Subcutaneous abdominal adipose tissue (tissue), 5 donors: Measurements from ENCODE around the gene WBP2NL.

Source experiments
- H3K27ac ChIP-seq: one replicate; pipeline ENCODE4 v1.7.0; 2013; ENCODE audit warnings: low read depth, mild to moderate bottlenecking, inconsistent platforms, low read length, moderate library complexity
- H3K27me3 ChIP-seq, 5 donors: one replicate each; pipeline ENCODE4 v1.7.0; 2013; ENCODE audit warnings: low read length in 5 of 5, inconsistent platforms in 1 of 5; ENCODE audit not compliant: control insufficient read depth in 5 of 5, insufficient read depth in 4 of 5
- H3K36me3 ChIP-seq, 5 donors: one replicate each; pipeline ENCODE4 v1.7.0; 2013; ENCODE audit warnings: low read length in 5 of 5; ENCODE audit not compliant: control insufficient read depth in 5 of 5, insufficient read depth in 5 of 5
- H3K4me1 ChIP-seq, 5 donors: one replicate each; pipeline ENCODE4 v1.7.0; 2013; ENCODE audit warnings: low read length in 5 of 5, mild to moderate bottlenecking in 3 of 5, moderate library complexity in 1 of 5; ENCODE audit not compliant: control insufficient read depth in 5 of 5, insufficient read depth in 5 of 5
- H3K4me3 ChIP-seq, 5 donors: one replicate each; pipeline ENCODE4 v1.7.0; 2013; ENCODE audit warnings: low read length in 5 of 5, low read depth in 1 of 5
- H3K9ac ChIP-seq, 5 donors: one replicate each; pipeline ENCODE4 v1.7.0; 2013; ENCODE audit warnings: low read length in 5 of 5, mild to moderate bottlenecking in 4 of 5, moderate library complexity in 3 of 5
- H3K9me3 ChIP-seq, 5 donors: one replicate each; pipeline ENCODE4 v1.7.0; 2013; ENCODE audit warnings: low read length in 5 of 5; ENCODE audit not compliant: control insufficient read depth in 5 of 5
- donor health status: healthy.
- donor health status: healthy.
- donor health status: healthy.
- donor health status: healthy.
- donor health status: healthy.

The WBP2NL gene

GRCh38 chr22:41978732-41979131 is 19.9 kb upstream of the WBP2NL start:
- no peak overlapping the region for H3K9ac ChIP-seq

GRCh38 chr22:41979423-41980250 is 19.0 kb upstream of the WBP2NL start:
- no peaks in the 10 kb centered on the region for H3K9me3 ChIP-seq
- H3K27me3 ChIP-seq = peaks cover 18 to 30% (median 25%) of the 10 kb centered on the region in 5 donors
- H3K27ac ChIP-seq = no peak overlapping the region
- H3K9ac ChIP-seq = no peak overlapping the region
- H3K4me1 ChIP-seq = peaks cover 0 to 22% (median 19%) of the 10 kb centered on the region in 5 donors
- H3K4me3 ChIP-seq = no peak overlapping the region
- H3K36me3 ChIP-seq = no peaks in the 10 kb centered on the region

More at GRCh38 chr22:41978732-41979131, 19.9 kb upstream of the WBP2NL start:
- H3K4me1 ChIP-seq = peaks cover 0 to 19% (median 16%) of the 10 kb centered on the region in 5 donors
- no peaks in the 10 kb centered on the region for H3K9me3 ChIP-seq
- no peaks in the 10 kb centered on the region for H3K36me3 ChIP-seq
- no peak overlapping the region for H3K4me3 ChIP-seq
- H3K27me3 ChIP-seq = peaks cover 18 to 35% (median 25%) of the 10 kb centered on the region in 5 donors
- H3K27ac ChIP-seq = no peak overlapping the region

- no peak overlapping the region for H3K9ac ChIP-seq
- peaks cover 0 to 12% (median 8%) of the 10 kb centered on the region in 5 donors for H3K4me1 ChIP-seq
- peaks cover 0 to 10% (median 4%) of the 10 kb centered on the region in 5 donors for H3K27me3 ChIP-seq
- no peaks in the 10 kb centered on the region for H3K36me3 ChIP-seq
- no peak overlapping the region for H3K27ac ChIP-seq
- H3K9me3 ChIP-seq = no peaks in the 10 kb centered on the region
- H3K4me3 ChIP-seq = no peak overlapping the region
Observed at GRCh38 chr22:41982865-41983264, 15.7 kb upstream of the WBP2NL start.

GRCh38 chr22:41983513-41984405 is 14.8 kb upstream of the WBP2NL start:
- H3K4me3 ChIP-seq = no peak overlapping the region
- peaks cover 0 to 8% (median 0%) of the 10 kb centered on the region in 5 donors for H3K27me3 ChIP-seq
- no peaks in the 10 kb centered on the region for H3K9me3 ChIP-seq
- H3K4me1 ChIP-seq = peaks cover 0 to 12% (median 8%) of the 10 kb centered on the region in 5 donors
- no peaks in the 10 kb centered on the region for H3K36me3 ChIP-seq
- no peak overlapping the region for H3K9ac ChIP-seq
- no peak overlapping the region for H3K27ac ChIP-seq

GRCh38 chr22:41987276-41987675 is 11.3 kb upstream of the WBP2NL start:
- peaks cover 0 to 12% (median 8%) of the 10 kb centered on the region in 5 donors for H3K4me1 ChIP-seq
- no peaks in the 10 kb centered on the region for H3K36me3 ChIP-seq
- H3K27ac ChIP-seq = no peak overlapping the region
- no peaks in the 10 kb centered on the region for H3K9me3 ChIP-seq
- H3K27me3 ChIP-seq = peaks cover 0 to 5% (median 2%) of the 10 kb centered on the region in 5 donors
- H3K9ac ChIP-seq = no peak overlapping the region
- no peak overlapping the region for H3K4me3 ChIP-seq

GRCh38 chr22:41989246-41989645 is 9.3 kb upstream of the WBP2NL start:
- Histone ChIP-seq H3K36me3 (no peaks in the 10 kb centered on the region), H3K4me1 (no peaks in the 10 kb centered on the region), H3K4me3 (no peak overlapping the region), H3K27me3 (peaks cover 0 to 5% (median 2%) of the 10 kb centered on the region in 5 donors), H3K9me3 (no peaks in the 10 kb centered on the region), H3K27ac (no peak overlapping the region), H3K9ac (no peak overlapping the region)

GRCh38 chr22:41991111-41991510 is 7.5 kb upstream of the WBP2NL start:
- Histone ChIP-seq H3K4me3 (no peak overlapping the region), H3K4me1 (no peaks in the 10 kb centered on the region), H3K27ac (no peak overlapping the region), H3K9me3 (no peaks in the 10 kb centered on the region), H3K9ac (no peak overlapping the region), H3K36me3 (no peaks in the 10 kb centered on the region), H3K27me3 (peaks cover 0 to 5% (median 2%) of the 10 kb centered on the region in 5 donors)

- H3K36me3 ChIP-seq = no peaks in the 10 kb centered on the region
- peaks cover 0 to 5% (median 2%) of the 10 kb centered on the region in 5 donors for H3K27me3 ChIP-seq
- H3K9me3 ChIP-seq = no peaks in the 10 kb centered on the region
- no peak overlapping the region for H3K4me3 ChIP-seq
- H3K9ac ChIP-seq = no peak overlapping the region
- no peak overlapping the region for H3K27ac ChIP-seq
- no peaks in the 10 kb centered on the region for H3K4me1 ChIP-seq
Observed at GRCh38 chr22:41992496-41992895, 6.1 kb upstream of the WBP2NL start.

- Histone ChIP-seq H3K4me1 (peaks cover 0 to 20% (median 13%) of the 10 kb centered on the region in 5 donors), H3K4me3 (no peak overlapping the region), H3K27me3 (peaks cover 0 to 5% (median 0%) of the 10 kb centered on the region in 5 donors), H3K36me3 (no peaks in the 10 kb centered on the region), H3K27ac (no peak overlapping the region), H3K9me3 (no peaks in the 10 kb centered on the region), H3K9ac (no peak overlapping the region)
Observed at GRCh38 chr22:41995211-41995610, 3.4 kb upstream of the WBP2NL start.
